Neuron (in vitro differentiated cells): Measurements from ENCODE around the gene ABCB1.

Source experiments
- H2AFZ ChIP-seq: one replicate; pipeline ENCODE4 v1.6.1; 2013; ENCODE audit warnings: low read depth, mild to moderate bottlenecking, inconsistent platforms, low read length, moderate library complexity
- H3K27me3 ChIP-seq: one replicate; pipeline ENCODE4 v1.6.1; 2013; ENCODE audit warnings: low read length; ENCODE audit not compliant: insufficient read depth
- H3K36me3 ChIP-seq: one replicate; pipeline ENCODE4 v1.6.1; 2013; ENCODE audit warnings: low read length; ENCODE audit not compliant: insufficient read depth
- H3K4me1 ChIP-seq: one replicate; pipeline ENCODE4 v1.6.1; 2013; ENCODE audit warnings: low read length; ENCODE audit not compliant: insufficient read depth
- H3K4me3 ChIP-seq: 2 replicates; pipeline ENCODE4 v1.5.1; 2013; ENCODE audit warnings: mild to moderate bottlenecking, low read length, moderate library complexity
- H3K9me3 ChIP-seq: one replicate; pipeline ENCODE4 v1.6.1; 2013; ENCODE audit warnings: low read length

ABCB1 gene

GRCh38 chr7:87498893-87499292 is 101.8 kb downstream of the ABCB1 start:
- Histone ChIP-seq H3K9me3 (no peaks in the 10 kb centered on the region), H3K4me1 (no peaks in the 10 kb centered on the region), H2AFZ (no peak overlapping the region), H3K4me3 (no peak overlapping the region), H3K36me3 (no peaks in the 10 kb centered on the region), H3K27me3 (no peaks in the 10 kb centered on the region)

DNA sequence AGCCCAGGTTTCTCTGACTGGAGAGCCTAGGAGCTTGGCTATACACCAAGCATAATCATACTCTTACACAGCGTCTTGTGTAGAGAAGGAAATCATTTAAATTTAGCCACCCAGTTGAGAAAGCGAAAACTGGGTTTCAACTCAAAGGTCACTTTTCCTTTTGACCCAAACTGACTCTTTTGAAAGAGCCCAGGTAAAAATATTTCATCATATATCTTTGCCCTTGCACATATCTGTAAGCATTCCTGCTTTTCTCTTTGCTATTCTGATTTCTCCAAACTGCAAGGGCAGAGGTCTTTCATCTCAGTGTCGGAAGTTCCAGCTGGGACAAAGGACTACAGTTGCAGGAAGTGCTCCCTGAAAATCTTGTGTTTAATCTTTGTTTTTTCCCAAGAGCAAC is 103.2 kb downstream of the ABCB1 start:
- Histone ChIP-seq H3K4me3 (no peak overlapping the region), H3K9me3 (no peaks in the 10 kb centered on the region), H3K4me1 (no peaks in the 10 kb centered on the region)

GRCh38 chr7:87495366-87495765 is 105.3 kb downstream of the ABCB1 start:
- H3K9me3 ChIP-seq: no peaks in the 10 kb centered on the region

More for the DNA sequence above, 103.2 kb downstream of the ABCB1 start:
- Histone ChIP-seq H2AFZ (no peak overlapping the region), H3K36me3 (no peaks in the 10 kb centered on the region), H3K27me3 (no peaks in the 10 kb centered on the region)

DNA sequence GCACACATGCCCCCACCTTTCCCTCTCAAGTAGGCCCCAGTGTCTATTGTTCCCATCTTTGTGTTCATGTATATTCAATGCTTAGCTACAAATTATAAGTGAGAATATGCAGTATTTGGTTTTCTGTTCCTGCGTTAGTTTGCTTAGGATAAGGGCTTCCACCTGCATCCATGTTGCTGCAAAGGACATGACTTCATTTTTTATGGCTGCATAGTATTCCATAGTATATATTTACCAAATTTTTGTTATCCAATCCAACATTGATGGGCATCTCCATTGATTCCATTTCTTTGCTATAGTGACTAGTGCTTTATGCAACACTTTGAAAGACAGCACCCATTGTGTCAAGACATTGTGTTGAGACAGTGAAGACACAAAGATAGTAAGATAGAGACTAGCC is 106.2 kb downstream of the ABCB1 start:
- no peaks in the 10 kb centered on the region for H3K4me1 ChIP-seq
- no peaks in the 10 kb centered on the region for H3K27me3 ChIP-seq
- no peaks in the 10 kb centered on the region for H3K36me3 ChIP-seq
- H3K4me3 ChIP-seq: no peak overlapping the region
- no peak overlapping the region for H2AFZ ChIP-seq
- no peaks in the 10 kb centered on the region for H3K9me3 ChIP-seq

More at GRCh38 chr7:87495366-87495765, 105.3 kb downstream of the ABCB1 start:
- no peaks in the 10 kb centered on the region for H3K36me3 ChIP-seq
- no peaks in the 10 kb centered on the region for H3K4me1 ChIP-seq
- H3K27me3 ChIP-seq: no peaks in the 10 kb centered on the region
- H3K4me3 ChIP-seq: no peak overlapping the region
- no peak overlapping the region for H2AFZ ChIP-seq

DNA sequence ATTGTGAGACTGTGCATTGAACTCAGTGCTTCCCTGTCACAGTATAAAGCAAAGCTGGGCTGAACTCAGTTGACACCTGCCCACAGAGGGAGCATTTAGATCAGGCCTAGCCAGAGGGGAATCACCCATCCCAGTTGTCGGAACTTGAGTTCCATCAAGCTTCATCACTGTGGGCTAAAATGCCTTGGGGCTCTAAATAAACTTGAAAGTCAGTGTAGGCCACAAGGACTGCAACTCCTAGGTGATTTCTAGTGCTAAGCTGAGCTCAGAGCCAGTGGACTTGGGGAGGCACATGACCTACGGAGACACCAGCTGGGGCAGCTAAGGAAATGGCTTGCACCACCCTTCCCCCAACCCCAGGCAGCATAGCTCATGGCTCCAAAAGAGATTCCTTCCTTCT is 117.6 kb downstream of the ABCB1 start:
- H3K4me3 ChIP-seq: no peak overlapping the region
- H2AFZ ChIP-seq: no peak overlapping the region
- H3K36me3 ChIP-seq: no peaks in the 10 kb centered on the region
- H3K9me3 ChIP-seq: no peaks in the 10 kb centered on the region
- H3K4me1 ChIP-seq: peaks cover 19% of the 10 kb centered on the region
- H3K27me3 ChIP-seq: no peaks in the 10 kb centered on the region

- Histone ChIP-seq H3K27me3 (no peaks in the 10 kb centered on the region), H3K4me3 (no peak overlapping the region), H3K36me3 (no peaks in the 10 kb centered on the region), H3K4me1 (peaks cover 19% of the 10 kb centered on the region), H2AFZ (no peak overlapping the region), H3K9me3 (no peaks in the 10 kb centered on the region)
Measured at GRCh38 chr7:87482115-87482514, 118.6 kb downstream of the ABCB1 start.

DNA sequence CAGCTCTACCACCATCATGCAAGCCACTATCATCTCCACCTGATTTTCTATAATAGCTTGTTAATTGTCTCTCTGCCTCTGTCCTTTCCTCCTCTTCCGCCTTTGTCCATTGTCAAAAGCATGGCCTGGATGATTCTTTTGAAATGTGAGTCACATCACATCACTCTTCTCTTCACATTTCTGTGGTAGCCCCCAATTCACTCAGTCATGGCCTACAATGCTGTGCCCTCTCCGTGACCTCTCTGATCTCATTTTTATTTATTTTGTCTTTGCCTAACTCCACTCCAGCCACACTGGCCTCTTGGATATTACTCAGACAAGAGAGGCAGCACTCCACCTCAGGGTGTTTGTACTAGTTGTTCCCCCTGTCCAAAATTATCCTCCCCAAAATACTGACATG is 120.3 kb downstream of the ABCB1 start:
- Histone ChIP-seq H3K27me3 (no peaks in the 10 kb centered on the region), H3K4me1 (peaks cover 19% of the 10 kb centered on the region), H2AFZ (no peak overlapping the region), H3K36me3 (no peaks in the 10 kb centered on the region), H3K9me3 (no peaks in the 10 kb centered on the region), H3K4me3 (no peak overlapping the region)

GRCh38 chr7:87479951-87480350 is 120.7 kb downstream of the ABCB1 start:
- H3K27me3 ChIP-seq: no peaks in the 10 kb centered on the region
- peaks cover 19% of the 10 kb centered on the region for H3K4me1 ChIP-seq
- H3K4me3 ChIP-seq: no peak overlapping the region
- H3K9me3 ChIP-seq: no peaks in the 10 kb centered on the region
- no peaks in the 10 kb centered on the region for H3K36me3 ChIP-seq
- H2AFZ ChIP-seq: no peak overlapping the region

- Histone ChIP-seq H3K4me3 (no peak overlapping the region), H3K36me3 (no peaks in the 10 kb centered on the region), H2AFZ (no peak overlapping the region), H3K4me1 (peaks cover 27% of the 10 kb centered on the region), H3K9me3 (no peaks in the 10 kb centered on the region), H3K27me3 (no peaks in the 10 kb centered on the region)
Measured at GRCh38 chr7:87476179-87476557, 124.5 kb downstream of the ABCB1 start.

- Histone ChIP-seq H3K36me3 (no peaks in the 10 kb centered on the region), H3K4me3 (peak within 1 kb of the TSS; percentile 34), H2AFZ (peak within 1 kb of the TSS; percentile 59), H3K9me3 (no peaks in the 10 kb centered on the region), H3K4me1 (peaks cover 26% of the 10 kb centered on the region), H3K27me3 (no peaks in the 10 kb centered on the region)
Measured at GRCh38 chr7:87475359-87476178, 125.1 kb downstream of the ABCB1 start, which contains the start of gene ABCB4. Gene ABCB4, minus strand, starts transcription at chr7:87475680. Its CDS starts 215 bp downstream, at chr7:87475465.

GRCh38 chr7:87474533-87475358 is 125.9 kb downstream of the ABCB1 start:
- Histone ChIP-seq H2AFZ (peak overlapping the region; percentile 59), H3K36me3 (no peaks in the 10 kb centered on the region), H3K27me3 (no peaks in the 10 kb centered on the region), H3K4me1 (peaks cover 18% of the 10 kb centered on the region), H3K4me3 (peak overlapping the region; percentile 34), H3K9me3 (no peaks in the 10 kb centered on the region)

DNA sequence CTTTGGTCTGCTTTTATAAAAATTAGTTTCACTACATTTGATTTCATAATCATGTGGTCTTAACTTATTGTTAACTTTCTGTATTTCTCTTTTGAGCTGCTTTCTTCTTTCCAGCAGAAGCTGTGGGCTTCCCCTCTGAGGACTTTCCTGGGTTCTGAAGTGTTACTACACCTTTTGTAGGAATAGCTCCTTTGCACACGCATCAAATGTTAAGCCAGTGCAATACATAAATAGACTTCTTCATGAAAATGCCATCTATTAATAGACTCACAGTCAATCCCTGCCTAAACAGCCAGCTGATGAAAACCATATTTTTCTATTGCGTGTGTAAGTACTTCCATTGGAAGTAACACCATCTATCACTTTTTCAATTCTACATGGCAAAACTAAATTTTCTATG is 126.7 kb downstream of the ABCB1 start:
- no peaks in the 10 kb centered on the region for H3K9me3 ChIP-seq
- no peaks in the 10 kb centered on the region for H3K27me3 ChIP-seq
- H3K36me3 ChIP-seq: no peaks in the 10 kb centered on the region
- peak overlapping the region; percentile 34 for H3K4me3 ChIP-seq
- peak overlapping the region; percentile 59 for H2AFZ ChIP-seq
- H3K4me1 ChIP-seq: peaks cover 10% of the 10 kb centered on the region

DNA sequence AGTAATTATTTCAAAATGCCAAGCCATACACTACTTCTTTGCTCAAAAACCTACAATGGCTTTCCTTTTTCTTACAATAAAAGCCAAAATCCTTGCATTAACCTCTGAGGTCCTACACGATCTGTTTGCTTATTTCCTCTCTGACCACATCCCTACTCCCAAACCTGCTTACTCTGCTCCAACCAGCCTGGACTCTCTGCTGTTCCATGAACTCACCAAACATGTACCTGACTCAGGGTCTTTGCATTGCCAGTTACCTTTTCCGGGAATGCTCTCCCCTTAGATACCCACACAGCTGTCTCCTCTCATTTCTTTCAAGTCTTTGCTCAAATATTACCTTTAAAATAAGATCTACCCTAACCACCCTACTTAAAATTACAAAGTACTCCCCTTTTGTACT is 127.5 kb downstream of the ABCB1 start:
- Histone ChIP-seq H3K27me3 (no peaks in the 10 kb centered on the region), H3K9me3 (no peaks in the 10 kb centered on the region), H3K4me1 (peaks cover 8% of the 10 kb centered on the region), H2AFZ (no peak overlapping the region), H3K36me3 (no peaks in the 10 kb centered on the region), H3K4me3 (no peak overlapping the region)
